Prostate gland (tissue), 2 donors: ENCODE data around the gene GAK. TPM values are rescaled to one million over a fixed set of nuclear protein-coding genes. Genes with fewer than 3 reads are reported as not detected.

ENCODE experiments used
- DNase-seq: peaks from one replicate; pipeline ENCODE4 v3.0.0-alpha.2; 2019; ENCODE audit warnings: low spot score
- H3K27ac ChIP-seq, 2 donors: fragments of 200-600 bp; sonication (generic); 2 replicates each; pipeline ENCODE4 v1.5.1; 2017 to 2019
- H3K27me3 ChIP-seq: fragments of 200-600 bp; sonication (generic); replicated peaks from 2 replicates; pipeline ENCODE4 v1.5.1; 2019; ENCODE audit not compliant: insufficient read depth
- H3K36me3 ChIP-seq, 2 donors: fragments of 200-600 bp; sonication (generic); 1 replicate in 1 of 2; 2 replicates in 1 of 2; pipeline versions ENCODE4 v1.5.1 to v1.8.1; 2017 to 2019
- H3K4me1 ChIP-seq: fragments of 200-600 bp; sonication (generic); replicated peaks from 2 replicates; pipeline ENCODE4 v1.5.1; 2019
- H3K4me3 ChIP-seq, 2 donors: fragments of 200-600 bp; sonication (generic); 2 replicates each; pipeline ENCODE4 v1.5.1; 2017 to 2019
- H3K9me3 ChIP-seq: fragments of 200-600 bp; sonication (generic); 2 replicates; pipeline ENCODE4 v1.5.1; 2017
- POLR2A ChIP-seq: fragments of 450-650 bp; IDR thresholded peaks from one replicate; pipeline ENCODE4 v1.6.1; 2016; ENCODE audit warnings: antibody characterized with exemption, mild to moderate bottlenecking
- POLR2AphosphoS5 ChIP-seq: sonication (generic); formaldehyde crosslinking; IDR thresholded peaks from one replicate; pipeline ENCODE4 v1.6.1; 2017; ENCODE audit warnings: antibody characterized with exemption
- WGBS: methylation state at CpG from one replicate; pipeline ENCODE4 v1.1.5; 2018; 5-methylcytosine and 5-hydroxymethylcytosine counted together
- intact Hi-C: fragments of 100-400 bp; cut with DNase I; formaldehyde crosslinking; loops from one replicate; pipeline ENCODE4 v1.14.2; 2022
- total RNA-seq, 2 donors: library from RNA; depleted of rRNA; stranded (reverse); fragments of >200 nt; gene quantifications; one replicate each; pipeline ENCODE4 v1.1.0, GENCODE V29; 2016
- TF ChIP-seq, protein P1 (sequence below), 4 experiments: fragments of 200-600 bp in 2 of 4; fragments of 450-650 bp in 2 of 4; sonication (generic) in 2 of 4; IDR thresholded peaks; 1 replicate in 3 of 4; 2 replicates in 1 of 4; pipeline ENCODE4 v1.5.1; 2016 to 2019; ENCODE audit warnings: antibody characterized with exemption in 4 of 4, mild to moderate bottlenecking in 2 of 4, moderate library complexity in 2 of 4

Gene GAK
- total RNA-seq, 2 donors from 2014 or later = 158 to 181 TPM

DNA sequence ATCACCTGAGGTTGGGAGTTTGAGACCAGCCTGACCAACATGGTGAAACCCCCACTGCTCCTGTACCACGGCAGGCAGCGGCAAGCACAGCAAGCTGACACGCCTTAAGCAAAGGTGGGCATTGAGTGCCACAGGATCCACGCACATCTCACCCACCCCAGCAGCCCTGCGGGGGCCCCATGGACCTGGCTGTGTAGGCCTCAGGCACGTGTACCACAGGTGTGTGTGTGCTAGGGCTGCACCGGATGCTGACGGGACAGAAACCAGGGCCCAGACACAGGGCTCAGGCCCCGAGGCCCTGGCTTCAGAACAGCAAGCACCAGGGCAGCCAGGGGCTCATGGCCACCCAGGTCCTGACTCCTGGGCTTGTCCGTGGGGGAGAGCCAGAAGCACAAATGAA is 46.8 kb downstream of the GAK start:
- Histone ChIP-seq H3K4me1 (no peaks in the 10 kb centered on the region), H3K36me3 (peaks cover 0 to 15% of the 10 kb centered on the region in 2 donors), H3K4me3 (no peak overlapping the region), H3K27me3 (no peaks in the 10 kb centered on the region), H3K9me3 (no peaks in the 10 kb centered on the region), H3K27ac (no peak overlapping the region)
- no peak for DNase-seq
- TF ChIP-seq, protein P1, sequence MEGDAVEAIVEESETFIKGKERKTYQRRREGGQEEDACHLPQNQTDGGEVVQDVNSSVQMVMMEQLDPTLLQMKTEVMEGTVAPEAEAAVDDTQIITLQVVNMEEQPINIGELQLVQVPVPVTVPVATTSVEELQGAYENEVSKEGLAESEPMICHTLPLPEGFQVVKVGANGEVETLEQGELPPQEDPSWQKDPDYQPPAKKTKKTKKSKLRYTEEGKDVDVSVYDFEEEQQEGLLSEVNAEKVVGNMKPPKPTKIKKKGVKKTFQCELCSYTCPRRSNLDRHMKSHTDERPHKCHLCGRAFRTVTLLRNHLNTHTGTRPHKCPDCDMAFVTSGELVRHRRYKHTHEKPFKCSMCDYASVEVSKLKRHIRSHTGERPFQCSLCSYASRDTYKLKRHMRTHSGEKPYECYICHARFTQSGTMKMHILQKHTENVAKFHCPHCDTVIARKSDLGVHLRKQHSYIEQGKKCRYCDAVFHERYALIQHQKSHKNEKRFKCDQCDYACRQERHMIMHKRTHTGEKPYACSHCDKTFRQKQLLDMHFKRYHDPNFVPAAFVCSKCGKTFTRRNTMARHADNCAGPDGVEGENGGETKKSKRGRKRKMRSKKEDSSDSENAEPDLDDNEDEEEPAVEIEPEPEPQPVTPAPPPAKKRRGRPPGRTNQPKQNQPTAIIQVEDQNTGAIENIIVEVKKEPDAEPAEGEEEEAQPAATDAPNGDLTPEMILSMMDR (IDR thresholded peaks at IDR 0.05) = no peak
- TF ChIP-seq POLR2A (no peak), POLR2AphosphoS5 (no peak)
- 90% methylated on average over 10 of the region's 10 CpGs for WGBS
- intact Hi-C loops = no loop called here

- Histone ChIP-seq H3K9me3 (no peaks in the 10 kb centered on the region), H3K4me3 (no peak overlapping the region), H3K36me3 (peaks cover 0 to 15% of the 10 kb centered on the region in 2 donors), H3K27ac (no peak overlapping the region), H3K4me1 (no peaks in the 10 kb centered on the region), H3K27me3 (no peaks in the 10 kb centered on the region)
- intact Hi-C loops = no loop called here
- DNase-seq = no peak
- TF ChIP-seq POLR2A = no peak
- TF ChIP-seq POLR2AphosphoS5 = no peak
- TF ChIP-seq, protein P1 (IDR thresholded peaks at IDR 0.05) = no peak
- WGBS = 83% methylated on average over 24 of the region's 24 CpGs
Observed at GRCh38 chr4:884896-885295, 47.2 kb downstream of the GAK start.

GRCh38 chr4:884259-884658 is 47.9 kb downstream of the GAK start:
- Histone ChIP-seq H3K27me3 (no peaks in the 10 kb centered on the region), H3K27ac (no peak overlapping the region), H3K4me3 (no peak overlapping the region), H3K36me3 (peaks cover 0 to 15% of the 10 kb centered on the region in 2 donors), H3K9me3 (no peaks in the 10 kb centered on the region), H3K4me1 (no peaks in the 10 kb centered on the region)
- DNase-seq = no peak
- intact Hi-C loops = no loop called here
- TF ChIP-seq POLR2A (no peak), POLR2AphosphoS5 (no peak)
- TF ChIP-seq, protein P1 (IDR thresholded peaks at IDR 0.05) = no peak
- WGBS = 82% methylated on average over 14 of the region's 15 CpGs

GRCh38 chr4:883377-884095 is 48.6 kb downstream of the GAK start:
- Histone ChIP-seq H3K36me3 (peaks cover 0 to 15% of the 10 kb centered on the region in 2 donors), H3K27me3 (no peaks in the 10 kb centered on the region), H3K27ac (no peak overlapping the region), H3K4me1 (no peaks in the 10 kb centered on the region), H3K9me3 (no peaks in the 10 kb centered on the region), H3K4me3 (no peak overlapping the region)
- intact Hi-C loops = no loop called here
- no peak for DNase-seq
- TF ChIP-seq POLR2AphosphoS5 (no peak), POLR2A (no peak)
- TF ChIP-seq, protein P1 (IDR thresholded peaks at IDR 0.05) = no peak
- WGBS = 92% methylated on average over 25 of the region's 26 CpGs

GRCh38 chr4:882646-883045 is 49.5 kb downstream of the GAK start:
- Histone ChIP-seq H3K27me3 (no peaks in the 10 kb centered on the region), H3K4me1 (no peaks in the 10 kb centered on the region), H3K9me3 (no peaks in the 10 kb centered on the region), H3K27ac (no peak overlapping the region), H3K36me3 (peaks cover 0 to 15% of the 10 kb centered on the region in 2 donors), H3K4me3 (no peak overlapping the region)
- WGBS = 91% methylated on average over 22 of the region's 22 CpGs
- intact Hi-C loops = no loop called here
- TF ChIP-seq POLR2A (no peak), POLR2AphosphoS5 (no peak)
- TF ChIP-seq, protein P1 (IDR thresholded peaks at IDR 0.05) = no peak
- DNase-seq = no peak
